ENCODE measurements around the gene RUNX1.

RUNX1 gene

GRCh38 chr21:34801519-34802132 lies 247.5 kb downstream of the RUNX1 start:
- TF ChIP-seq CTCF (IDR thresholded peaks at IDR 0.05): no peak
- Histone ChIP-seq H3K27me3 (no peaks in the 10 kb centered on the region), H3K36me3 (peaks cover 33% of the 10 kb centered on the region), H3K4me1 (ENCODE audit: control insufficient read depth in 1 of 2, insufficient read depth in 1 of 2, low read depth in 1 of 2, low read length in 1 of 2) (no peaks in the 10 kb centered on the region), H3K27ac (peak overlapping the region; percentile 30), H3K9me3 (no peaks in the 10 kb centered on the region), H3K4me3 (ENCODE audit: low read depth in 1 of 2, low read length in 1 of 2) (no peak overlapping the region)

- Histone ChIP-seq H3K9me3 (no peaks in the 10 kb centered on the region), H3K27me3 (no peaks in the 10 kb centered on the region), H3K4me1 (ENCODE audit: control insufficient read depth in 1 of 2, insufficient read depth in 1 of 2, low read depth in 1 of 2, low read length in 1 of 2) (no peaks in the 10 kb centered on the region), H3K36me3 (peaks cover 40% of the 10 kb centered on the region), H3K4me3 (ENCODE audit: low read depth in 1 of 2, low read length in 1 of 2) (no peak overlapping the region), H3K27ac (no peak overlapping the region)
- no peak for TF ChIP-seq CTCF (IDR thresholded peaks at IDR 0.05)
These were observed 248.1 kb downstream of the RUNX1 start for GRCh38 chr21:34800797-34801518.

- no peaks in the 10 kb centered on the region for H3K27me3 ChIP-seq
- H3K4me3 ChIP-seq (ENCODE audit: low read depth in 1 of 2, low read length in 1 of 2): no peak overlapping the region
- H3K36me3 ChIP-seq: peaks cover 58% of the 10 kb centered on the region
- no peaks in the 10 kb centered on the region for H3K9me3 ChIP-seq
- no peak for TF ChIP-seq CTCF (IDR thresholded peaks at IDR 0.05)
- no peak overlapping the region for H3K27ac ChIP-seq
- H3K4me1 ChIP-seq (ENCODE audit: control insufficient read depth in 1 of 2, insufficient read depth in 1 of 2, low read depth in 1 of 2, low read length in 1 of 2): no peaks in the 10 kb centered on the region
These were observed 250.0 kb downstream of the RUNX1 start for GRCh38 chr21:34799092-34799491.

GRCh38 chr21:34797921-34798535 lies 251.1 kb downstream of the RUNX1 start:
- H3K4me3 ChIP-seq (ENCODE audit: low read depth in 1 of 2, low read length in 1 of 2): no peak overlapping the region
- H3K4me1 ChIP-seq (ENCODE audit: control insufficient read depth in 1 of 2, insufficient read depth in 1 of 2, low read depth in 1 of 2, low read length in 1 of 2): no peaks in the 10 kb centered on the region
- H3K36me3 ChIP-seq: peaks cover 66% of the 10 kb centered on the region
- no peaks in the 10 kb centered on the region for H3K27me3 ChIP-seq
- H3K9me3 ChIP-seq: no peaks in the 10 kb centered on the region
- no peak overlapping the region for H3K27ac ChIP-seq
- TF ChIP-seq CTCF (IDR thresholded peaks at IDR 0.05): no peak

- H3K27me3 ChIP-seq: no peaks in the 10 kb centered on the region
- H3K36me3 ChIP-seq: peaks cover 75% of the 10 kb centered on the region
- H3K4me1 ChIP-seq (ENCODE audit: control insufficient read depth in 1 of 2, insufficient read depth in 1 of 2, low read depth in 1 of 2, low read length in 1 of 2): no peaks in the 10 kb centered on the region
- no peak overlapping the region for H3K27ac ChIP-seq
- TF ChIP-seq CTCF (IDR thresholded peaks at IDR 0.05): no peak
- H3K9me3 ChIP-seq: no peaks in the 10 kb centered on the region
- no peak overlapping the region for H3K4me3 ChIP-seq (ENCODE audit: low read depth in 1 of 2, low read length in 1 of 2)
These were observed 251.9 kb downstream of the RUNX1 start for GRCh38 chr21:34797201-34797525.
